Measurements from ENCODE around the gene SLC39A7. TPM values are rescaled to one million over a fixed set of nuclear protein-coding genes. Genes with fewer than 3 reads are reported as not detected.

SLC39A7 gene
- total and polyA plus RNA-seq, 8 donors, result 71.9 to 149 (median 100) TPM

GRCh38 chr6:33249732-33250630 is 49.3 kb downstream of the SLC39A7 start:
- H3K27ac ChIP-seq, result peak overlapping the region; percentile 91 to 92
- H3K9me3 ChIP-seq, result no peaks in the 10 kb centered on the region
- TF ChIP-seq, protein P1, sequence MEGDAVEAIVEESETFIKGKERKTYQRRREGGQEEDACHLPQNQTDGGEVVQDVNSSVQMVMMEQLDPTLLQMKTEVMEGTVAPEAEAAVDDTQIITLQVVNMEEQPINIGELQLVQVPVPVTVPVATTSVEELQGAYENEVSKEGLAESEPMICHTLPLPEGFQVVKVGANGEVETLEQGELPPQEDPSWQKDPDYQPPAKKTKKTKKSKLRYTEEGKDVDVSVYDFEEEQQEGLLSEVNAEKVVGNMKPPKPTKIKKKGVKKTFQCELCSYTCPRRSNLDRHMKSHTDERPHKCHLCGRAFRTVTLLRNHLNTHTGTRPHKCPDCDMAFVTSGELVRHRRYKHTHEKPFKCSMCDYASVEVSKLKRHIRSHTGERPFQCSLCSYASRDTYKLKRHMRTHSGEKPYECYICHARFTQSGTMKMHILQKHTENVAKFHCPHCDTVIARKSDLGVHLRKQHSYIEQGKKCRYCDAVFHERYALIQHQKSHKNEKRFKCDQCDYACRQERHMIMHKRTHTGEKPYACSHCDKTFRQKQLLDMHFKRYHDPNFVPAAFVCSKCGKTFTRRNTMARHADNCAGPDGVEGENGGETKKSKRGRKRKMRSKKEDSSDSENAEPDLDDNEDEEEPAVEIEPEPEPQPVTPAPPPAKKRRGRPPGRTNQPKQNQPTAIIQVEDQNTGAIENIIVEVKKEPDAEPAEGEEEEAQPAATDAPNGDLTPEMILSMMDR (IDR thresholded peaks at IDR 0.05), result no peak
- H3K36me3 ChIP-seq, result peaks cover 0 to 5% of the 10 kb centered on the region in 2 donors
- peak overlapping the region; percentile 43 to 50 for H3K4me3 ChIP-seq
- DNase-seq, result peak in 1 of 4 donors; percentile 35
- no peak for ATAC-seq
- H3K27me3 ChIP-seq, result no peaks in the 10 kb centered on the region
- peaks cover 11 to 31% of the 10 kb centered on the region in 2 donors for H3K4me1 ChIP-seq
- intact Hi-C loops (cut with DNase I), result loop anchor here in 1 of 2 donors (10.0 kb wide), 2 partner anchors 85 to 135 kb away; no protein-coding TSS in a partner anchor

- peaks cover 11 to 31% of the 10 kb centered on the region in 2 donors for H3K4me1 ChIP-seq
- ATAC-seq (no peak), DNase-seq (no peak)
- no peak overlapping the region for H3K4me3 ChIP-seq
- intact Hi-C loops (cut with DNase I), result no loop called here
- H3K27me3 ChIP-seq, result no peaks in the 10 kb centered on the region
- TF ChIP-seq, protein P1 (IDR thresholded peaks at IDR 0.05), result no peak
- H3K36me3 ChIP-seq, result peaks cover 0 to 5% of the 10 kb centered on the region in 2 donors
- H3K9me3 ChIP-seq, result no peaks in the 10 kb centered on the region
- no peak overlapping the region for H3K27ac ChIP-seq
Observed at GRCh38 chr6:33250731-33251130, 50.1 kb downstream of the SLC39A7 start.

DNA sequence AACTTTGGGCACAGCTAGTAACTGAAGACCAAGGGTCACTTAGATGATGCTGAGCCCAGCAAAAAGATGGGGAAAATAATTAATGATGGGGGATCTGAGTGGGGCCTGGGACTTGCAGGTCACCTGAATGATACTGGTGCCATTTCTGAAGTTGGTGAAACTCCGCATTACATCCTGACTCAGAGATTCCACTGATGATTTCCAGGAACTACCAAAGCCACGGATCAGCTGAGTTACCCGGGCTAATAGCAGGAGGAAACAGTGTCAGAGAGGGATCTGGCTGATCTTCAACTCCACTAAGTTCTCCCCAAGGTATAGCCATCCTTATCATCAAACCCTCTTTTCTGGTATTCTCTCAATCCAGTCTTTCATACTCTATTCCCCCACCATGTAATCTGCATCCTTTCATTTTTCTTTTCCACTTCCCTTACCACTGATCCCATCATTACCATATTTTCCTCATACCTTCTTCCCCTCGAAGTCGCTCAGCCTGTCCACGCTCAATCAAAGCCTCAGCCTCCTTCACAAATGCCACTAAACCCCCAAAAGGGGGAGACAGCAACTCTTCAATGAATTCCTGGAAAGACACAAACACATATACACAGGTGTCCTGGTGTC is 50.8 kb downstream of the SLC39A7 start:
- intact Hi-C loops (cut with DNase I), result no loop called here
- Histone ChIP-seq H3K9me3 (no peaks in the 10 kb centered on the region), H3K27ac (no peak overlapping the region), H3K4me1 (peaks cover 11 to 31% of the 10 kb centered on the region in 2 donors), H3K36me3 (peaks cover 0 to 5% of the 10 kb centered on the region in 2 donors), H3K4me3 (no peak overlapping the region), H3K27me3 (no peaks in the 10 kb centered on the region)
- TF ChIP-seq, protein P1 (IDR thresholded peaks at IDR 0.05), result no peak
- DNase-seq (no peak), ATAC-seq (no peak)

DNA sequence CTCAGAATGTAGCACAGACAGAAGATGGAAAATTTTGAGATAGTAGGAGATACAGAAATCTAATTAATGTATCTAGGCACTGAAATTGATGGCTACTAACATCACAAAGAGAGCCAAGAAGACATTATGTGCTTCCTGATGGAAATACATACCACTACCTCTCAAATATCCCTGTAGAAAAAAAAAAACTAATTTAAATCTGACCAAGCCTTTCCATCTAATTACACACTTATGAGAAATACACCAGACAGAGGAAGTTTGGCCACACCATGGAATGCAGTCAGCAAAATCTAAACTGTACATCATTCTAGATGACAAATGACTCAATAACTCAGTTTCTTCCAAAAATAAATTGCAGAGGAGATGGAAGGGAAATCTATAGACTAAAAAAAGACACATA is 52.1 kb downstream of the SLC39A7 start:
- H3K4me3 ChIP-seq, result no peak overlapping the region
- no peaks in the 10 kb centered on the region for H3K9me3 ChIP-seq
- H3K4me1 ChIP-seq, result peaks cover 11 to 31% of the 10 kb centered on the region in 2 donors
- DNase-seq (no peak), ATAC-seq (no peak)
- H3K27me3 ChIP-seq, result no peaks in the 10 kb centered on the region
- intact Hi-C loops (cut with DNase I), result no loop called here
- H3K27ac ChIP-seq, result no peak overlapping the region
- TF ChIP-seq, protein P1 (IDR thresholded peaks at IDR 0.05), result no peak
- peaks cover 0 to 14% of the 10 kb centered on the region in 2 donors for H3K36me3 ChIP-seq

Small RNA genes lying within 50 kb of the gene (microRNA-seq; reads per million reads assigned to microRNA genes)
- gene MIR219A1, result 0.67 to 3.7 reads per million in 2 donors

Other genes starting within 250 kb of the SLC39A7 start
- gene HLA-DMA, start 247.8 kb upstream of the SLC39A7 start, total RNA-seq, result 100 to 1,000 TPM; 128 to 159 TPM
- gene HLA-DMA, start 247.8 kb upstream of the SLC39A7 start, polyA plus RNA-seq (ENCODE audit: insufficient read length in 6 of 6), result 10 to 100 TPM in 5 of 6 donors, 1 to 10 TPM in 1; 9.4 to 26.3 (median 17.1) TPM
- 100 to 1,000 TPM; 125 to 174 TPM for gene BRD2, start 232.3 kb upstream of the SLC39A7 start, total RNA-seq
- 100 to 1,000 TPM; 282 to 317 (median 302) TPM for gene BRD2, start 232.3 kb upstream of the SLC39A7 start, polyA plus RNA-seq (ENCODE audit: insufficient read length in 6 of 6)
- 10 to 100 TPM; 15.3 to 20.6 TPM for gene HLA-DOA, start 191.3 kb upstream of the SLC39A7 start, total RNA-seq
- gene HLA-DOA, start 191.3 kb upstream of the SLC39A7 start, polyA plus RNA-seq (ENCODE audit: insufficient read length in 6 of 6), result 1 to 10 TPM; 1.8 to 3.3 (median 2.9) TPM
- gene HLA-DPA1, start 127.2 kb upstream of the SLC39A7 start, total RNA-seq, result 100 to 1,000 TPM; 354 to 476 TPM
- gene HLA-DPA1, start 127.2 kb upstream of the SLC39A7 start, polyA plus RNA-seq (ENCODE audit: insufficient read length in 6 of 6), result 10 to 100 TPM; 14.9 to 46.7 (median 32.0) TPM
- 100 to 1,000 TPM; 206 to 326 TPM for gene HLA-DPB1, start 124.9 kb upstream of the SLC39A7 start, total RNA-seq
- 10 to 100 TPM; 15.2 to 30.3 (median 24.1) TPM for gene HLA-DPB1, start 124.9 kb upstream of the SLC39A7 start, polyA plus RNA-seq (ENCODE audit: insufficient read length in 6 of 6)
- gene COL11A2, start 8.4 kb upstream of the SLC39A7 start, total RNA-seq, result under 1 TPM; 0.45 to 0.87 TPM
- gene COL11A2, start 8.4 kb upstream of the SLC39A7 start, polyA plus RNA-seq (ENCODE audit: insufficient read length in 6 of 6), result 1 to 10 TPM; 2.6 to 9.5 (median 4.1) TPM
- 10 to 100 TPM; 35.4 to 37.1 TPM for gene RXRB, start 202 bp upstream of the SLC39A7 start, total RNA-seq
- 10 to 100 TPM; 55.1 to 76.2 (median 62.9) TPM for gene RXRB, start 202 bp upstream of the SLC39A7 start, polyA plus RNA-seq (ENCODE audit: insufficient read length in 6 of 6)
- 10 to 100 TPM; 13.5 to 14.0 TPM for gene HSD17B8, start 3.8 kb downstream of the SLC39A7 start, total RNA-seq
- gene HSD17B8, start 3.8 kb downstream of the SLC39A7 start, polyA plus RNA-seq (ENCODE audit: insufficient read length in 6 of 6), result 10 to 100 TPM; 15.9 to 27.0 (median 22.4) TPM
- gene RING1, start 7.6 kb downstream of the SLC39A7 start, total RNA-seq, result 10 to 100 TPM; 37.4 to 41.4 TPM
- 10 to 100 TPM; 53.7 to 70.6 (median 59.9) TPM for gene RING1, start 7.6 kb downstream of the SLC39A7 start, polyA plus RNA-seq (ENCODE audit: insufficient read length in 6 of 6)
- 10 to 100 TPM; 46.2 to 54.2 TPM for gene VPS52, start 71.0 kb downstream of the SLC39A7 start, total RNA-seq
- gene VPS52, start 71.0 kb downstream of the SLC39A7 start, polyA plus RNA-seq (ENCODE audit: insufficient read length in 6 of 6), result 10 to 100 TPM; 75.7 to 92.5 (median 86.3) TPM
- gene RPS18, start 71.2 kb downstream of the SLC39A7 start, total RNA-seq, result 1,000 to 10,000 TPM; 1,881 to 1,887 TPM
- 1,000 to 10,000 TPM; 3,694 to 4,273 (median 4,148) TPM for gene RPS18, start 71.2 kb downstream of the SLC39A7 start, polyA plus RNA-seq (ENCODE audit: insufficient read length in 6 of 6)
- 10 to 100 TPM; 12.7 to 12.9 TPM for gene B3GALT4, start 76.3 kb downstream of the SLC39A7 start, total RNA-seq
- gene B3GALT4, start 76.3 kb downstream of the SLC39A7 start, polyA plus RNA-seq (ENCODE audit: insufficient read length in 6 of 6), result 1 to 10 TPM; 3.5 to 5.0 (median 4.1) TPM
- gene WDR46, start 88.4 kb downstream of the SLC39A7 start, total RNA-seq, result 10 to 100 TPM; 26.6 to 42.0 TPM
- gene WDR46, start 88.4 kb downstream of the SLC39A7 start, polyA plus RNA-seq (ENCODE audit: insufficient read length in 6 of 6), result 10 to 100 TPM; 59.7 to 89.8 (median 65.8) TPM
- gene PFDN6, start 88.7 kb downstream of the SLC39A7 start, total RNA-seq, result 10 to 100 TPM; 37.7 to 43.0 TPM
- gene PFDN6, start 88.7 kb downstream of the SLC39A7 start, polyA plus RNA-seq (ENCODE audit: insufficient read length in 6 of 6), result 10 to 100 TPM; 50.4 to 55.3 (median 51.2) TPM
- 10 to 100 TPM; 83.3 to 94.6 TPM for gene RGL2, start 98.1 kb downstream of the SLC39A7 start, total RNA-seq
- gene RGL2, start 98.1 kb downstream of the SLC39A7 start, polyA plus RNA-seq (ENCODE audit: insufficient read length in 6 of 6), result 100 to 1,000 TPM; 133 to 157 (median 140) TPM
- 100 to 1,000 TPM; 227 to 243 TPM for gene TAPBP, start 113.2 kb downstream of the SLC39A7 start, total RNA-seq
- 10 to 100 TPM; 41.5 to 60.2 (median 45.1) TPM for gene TAPBP, start 113.2 kb downstream of the SLC39A7 start, polyA plus RNA-seq (ENCODE audit: insufficient read length in 6 of 6)
- 10 to 100 TPM; 17.3 to 22.6 TPM for gene ZBTB22, start 116.9 kb downstream of the SLC39A7 start, total RNA-seq
- gene ZBTB22, start 116.9 kb downstream of the SLC39A7 start, polyA plus RNA-seq (ENCODE audit: insufficient read length in 6 of 6), result 10 to 100 TPM; 21.8 to 29.3 (median 25.5) TPM
- 10 to 100 TPM; 33.6 to 42.0 TPM for gene DAXX, start 122.1 kb downstream of the SLC39A7 start, total RNA-seq
- 10 to 100 TPM; 44.8 to 62.5 (median 54.2) TPM for gene DAXX, start 122.1 kb downstream of the SLC39A7 start, polyA plus RNA-seq (ENCODE audit: insufficient read length in 6 of 6)
- 1 to 10 TPM; 5.8 to 9.9 TPM for gene KIFC1, start 191.0 kb downstream of the SLC39A7 start, total RNA-seq
- gene KIFC1, start 191.0 kb downstream of the SLC39A7 start, polyA plus RNA-seq (ENCODE audit: insufficient read length in 6 of 6), result 10 to 100 TPM; 30.7 to 73.6 (median 42.4) TPM
- gene PHF1, start 210.1 kb downstream of the SLC39A7 start, total RNA-seq, result 10 to 100 TPM; 43.4 to 45.6 TPM
- 10 to 100 TPM; 64.6 to 91.9 (median 73.5) TPM for gene PHF1, start 210.1 kb downstream of the SLC39A7 start, polyA plus RNA-seq (ENCODE audit: insufficient read length in 6 of 6)
- gene CUTA, start 217.2 kb downstream of the SLC39A7 start, total RNA-seq, result 100 to 1,000 TPM; 144 to 175 TPM
- gene CUTA, start 217.2 kb downstream of the SLC39A7 start, polyA plus RNA-seq (ENCODE audit: insufficient read length in 6 of 6), result 100 to 1,000 TPM; 165 to 189 (median 177) TPM
- 10 to 100 TPM; 18.1 to 18.5 TPM for gene SYNGAP1, start 219.2 kb downstream of the SLC39A7 start, total RNA-seq
- gene SYNGAP1, start 219.2 kb downstream of the SLC39A7 start, polyA plus RNA-seq (ENCODE audit: insufficient read length in 6 of 6), result 10 to 100 TPM; 42.8 to 51.2 (median 45.8) TPM